ENCODE measurements around the gene C16orf74.

C16orf74 gene

GRCh38 chr16:85751698-85752501 lies 1.0 kb upstream of the C16orf74 start:
- Histone ChIP-seq H3K4me3 (ENCODE audit: low read length) (peak overlapping the region; percentile 36), H3K4me1 (ENCODE audit: control insufficient read depth, low read length) (peaks cover 88% of the 10 kb centered on the region), H3K4me2 (ENCODE audit: low read length) (peak overlapping the region; percentile 82), H3F3A (ENCODE audit: control insufficient read depth, insufficient read depth) (peaks cover 30% of the 10 kb centered on the region), H3K27ac (ENCODE audit: low read depth, low read length) (peak overlapping the region; percentile 54), H3K36me3 (ENCODE audit: control insufficient read depth, low read length) (no peaks in the 10 kb centered on the region), H4K20me1 (ENCODE audit: control insufficient read depth, insufficient read depth, low read depth, low read length) (peaks cover 19% of the 10 kb centered on the region; the same call in 1 of the 2 replicates), H3K9me3 (ENCODE audit: control insufficient read depth, insufficient read depth, low read length) (no peaks in the 10 kb centered on the region), H3K79me2 (ENCODE audit: control insufficient read depth, low read length) (no peaks in the 10 kb centered on the region), H3K9me2 (replicated peaks; ENCODE audit: control insufficient read depth, low read length) (no peaks in the 10 kb centered on the region), H3K27me3 (ENCODE audit: control insufficient read depth, low read length) (peaks cover 76% of the 10 kb centered on the region)
- TF ChIP-seq EZH2phosphoT487 (IDR thresholded peaks at IDR 0.05; ENCODE audit: borderline replicate concordance, low read length) (0 out of 2 replicates have a peak, but pooled peaks have one; percentile 7), CTCF (IDR thresholded peaks at IDR 0.05; ENCODE audit: low read depth, low read length, poor library complexity, severe bottlenecking) (no peak)

GRCh38 chr16:85750146-85750826 lies 610 bp downstream of the C16orf74 start:
- Histone ChIP-seq H3F3A (ENCODE audit: control insufficient read depth, insufficient read depth) (peaks cover 21% of the 10 kb centered on the region), H3K4me2 (ENCODE audit: low read length) (peak overlapping the region; percentile 76), H3K9me3 (ENCODE audit: control insufficient read depth, insufficient read depth, low read length) (no peaks in the 10 kb centered on the region), H3K4me1 (ENCODE audit: control insufficient read depth, low read length) (peaks cover 76% of the 10 kb centered on the region), H3K9me2 (replicated peaks; ENCODE audit: control insufficient read depth, low read length) (no peaks in the 10 kb centered on the region), H3K79me2 (ENCODE audit: control insufficient read depth, low read length) (no peaks in the 10 kb centered on the region), H4K20me1 (ENCODE audit: control insufficient read depth, insufficient read depth, low read depth, low read length) (peaks cover 26% of the 10 kb centered on the region; the same call in 1 of the 2 replicates), H3K36me3 (ENCODE audit: control insufficient read depth, low read length) (no peaks in the 10 kb centered on the region), H3K27me3 (ENCODE audit: control insufficient read depth, low read length) (peaks cover 83% of the 10 kb centered on the region), H3K27ac (ENCODE audit: low read depth, low read length) (no peak overlapping the region), H3K4me3 (ENCODE audit: low read length) (peak overlapping the region; percentile 55)
- no peak for TF ChIP-seq CTCF (IDR thresholded peaks at IDR 0.05; ENCODE audit: low read depth, low read length, poor library complexity, severe bottlenecking)
- peak; percentile 89 for TF ChIP-seq EZH2phosphoT487 (IDR thresholded peaks at IDR 0.05; ENCODE audit: borderline replicate concordance, low read length)

GRCh38 chr16:85749771-85750145 lies 1.1 kb downstream of the C16orf74 start:
- TF ChIP-seq CTCF (IDR thresholded peaks at IDR 0.05; ENCODE audit: low read depth, low read length, poor library complexity, severe bottlenecking) (no peak), EZH2phosphoT487 (IDR thresholded peaks at IDR 0.05; ENCODE audit: borderline replicate concordance, low read length) (no peak)
- Histone ChIP-seq H4K20me1 (ENCODE audit: control insufficient read depth, insufficient read depth, low read depth, low read length) (peaks cover 26% of the 10 kb centered on the region; the same call in 1 of the 2 replicates), H3F3A (ENCODE audit: control insufficient read depth, insufficient read depth) (peaks cover 19% of the 10 kb centered on the region), H3K27me3 (ENCODE audit: control insufficient read depth, low read length) (peaks cover 82% of the 10 kb centered on the region), H3K9me2 (replicated peaks; ENCODE audit: control insufficient read depth, low read length) (no peaks in the 10 kb centered on the region), H3K4me3 (ENCODE audit: low read length) (peak overlapping the region; percentile 55), H3K9me3 (ENCODE audit: control insufficient read depth, insufficient read depth, low read length) (no peaks in the 10 kb centered on the region), H3K79me2 (ENCODE audit: control insufficient read depth, low read length) (no peaks in the 10 kb centered on the region), H3K36me3 (ENCODE audit: control insufficient read depth, low read length) (no peaks in the 10 kb centered on the region), H3K27ac (ENCODE audit: low read depth, low read length) (no peak overlapping the region), H3K4me2 (ENCODE audit: low read length) (peak overlapping the region; percentile 76), H3K4me1 (ENCODE audit: control insufficient read depth, low read length) (peaks cover 71% of the 10 kb centered on the region)
